GM19452 (cell line): ENCODE results near the gene ABTB2.

ENCODE experiments used
- ATAC-seq: cut with Tn5 transposase; IDR thresholded peaks from one replicate; pipeline ENCODE4 v1.9.1; 2021; ENCODE audit not compliant: unreplicated experiment

The ABTB2 gene

GRCh38 chr11:34317036-34317360 lies 40.8 kb downstream of the ABTB2 start:
- ATAC-seq: no peak

- no peak for ATAC-seq
Measured at GRCh38 chr11:34316347-34317035, 41.3 kb downstream of the ABTB2 start.

GRCh38 chr11:34315394-34315793 lies 42.4 kb downstream of the ABTB2 start:
- ATAC-seq: no peak

GRCh38 chr11:34314936-34315335 lies 42.9 kb downstream of the ABTB2 start:
- no peak for ATAC-seq

GRCh38 chr11:34314176-34314575 lies 43.6 kb downstream of the ABTB2 start:
- no peak for ATAC-seq

GRCh38 chr11:34313099-34313517 lies 44.7 kb downstream of the ABTB2 start:
- peak; percentile 72 for ATAC-seq

GRCh38 chr11:34311126-34311525 lies 46.7 kb downstream of the ABTB2 start:
- no peak for ATAC-seq

GRCh38 chr11:34309965-34310364 lies 47.8 kb downstream of the ABTB2 start:
- no peak for ATAC-seq

GRCh38 chr11:34308913-34309585 lies 48.8 kb downstream of the ABTB2 start:
- ATAC-seq: no peak

- no peak for ATAC-seq
Measured at GRCh38 chr11:34308049-34308912, 49.5 kb downstream of the ABTB2 start.

- ATAC-seq: no peak
Measured at GRCh38 chr11:34305780-34306179, 52.0 kb downstream of the ABTB2 start.

GRCh38 chr11:34305193-34305592 lies 52.6 kb downstream of the ABTB2 start:
- ATAC-seq: no peak

GRCh38 chr11:34303028-34303570 lies 54.7 kb downstream of the ABTB2 start:
- no peak for ATAC-seq

- peak; percentile 86 for ATAC-seq
Measured at GRCh38 chr11:34302046-34302921, 55.5 kb downstream of the ABTB2 start.

GRCh38 chr11:34300926-34301295 lies 56.9 kb downstream of the ABTB2 start:
- ATAC-seq: no peak

GRCh38 chr11:34300026-34300925 lies 57.5 kb downstream of the ABTB2 start:
- ATAC-seq: no peak

- no peak for ATAC-seq
Measured at GRCh38 chr11:34299284-34299972, 58.4 kb downstream of the ABTB2 start.

- ATAC-seq: no peak
Measured at GRCh38 chr11:34298871-34299270, 58.9 kb downstream of the ABTB2 start.

- ATAC-seq: no peak
Measured at GRCh38 chr11:34296412-34296811, 61.4 kb downstream of the ABTB2 start.
